Skeletal muscle satellite cell (primary cell): Measurements from ENCODE around the gene NT5C. TPM values are rescaled to one million over a fixed set of nuclear protein-coding genes. Genes with fewer than 3 reads are reported as not detected.
A peak's percentile ranks its signal among the peaks of the same experiment; 100 is the strongest.

Experiments
- H3K27me3 ChIP-seq: 2 replicates; pipeline ENCODE4 v1.7.0; 2013; ENCODE audit warnings: low read length; ENCODE audit not compliant: control insufficient read depth, insufficient read depth
- H3K36me3 ChIP-seq: 2 replicates; pipeline ENCODE4 v1.7.0; 2013; ENCODE audit warnings: mild to moderate bottlenecking, control low read depth, low read length; ENCODE audit not compliant: insufficient read depth
- H3K4me1 ChIP-seq: 2 replicates; pipeline ENCODE4 v1.7.0; 2013; ENCODE audit warnings: low read length; ENCODE audit not compliant: control insufficient read depth, insufficient read depth
- H3K4me2 ChIP-seq: 2 replicates; pipeline ENCODE4 v1.7.0; 2013; ENCODE audit warnings: mild to moderate bottlenecking, low read length
- H3K4me3 ChIP-seq: 2 replicates; pipeline ENCODE4 v1.7.0; 2013; ENCODE audit warnings: low read length
- H3K9ac ChIP-seq: 2 replicates; pipeline ENCODE4 v1.7.0; 2013; ENCODE audit warnings: mild to moderate bottlenecking, low read depth, low read length, moderate library complexity
- H3K9me3 ChIP-seq: replicated peaks from 2 replicates; pipeline ENCODE4 v1.7.0; 2013; ENCODE audit warnings: mild to moderate bottlenecking, control low read depth, low read length
- small RNA-seq: library from RNA; depleted of rRNA; stranded (forward); fragments of <200 nt; gene quantifications from one replicate; pipeline ENCODE3, GENCODE V24; 2012

Gene NT5C

DNA sequence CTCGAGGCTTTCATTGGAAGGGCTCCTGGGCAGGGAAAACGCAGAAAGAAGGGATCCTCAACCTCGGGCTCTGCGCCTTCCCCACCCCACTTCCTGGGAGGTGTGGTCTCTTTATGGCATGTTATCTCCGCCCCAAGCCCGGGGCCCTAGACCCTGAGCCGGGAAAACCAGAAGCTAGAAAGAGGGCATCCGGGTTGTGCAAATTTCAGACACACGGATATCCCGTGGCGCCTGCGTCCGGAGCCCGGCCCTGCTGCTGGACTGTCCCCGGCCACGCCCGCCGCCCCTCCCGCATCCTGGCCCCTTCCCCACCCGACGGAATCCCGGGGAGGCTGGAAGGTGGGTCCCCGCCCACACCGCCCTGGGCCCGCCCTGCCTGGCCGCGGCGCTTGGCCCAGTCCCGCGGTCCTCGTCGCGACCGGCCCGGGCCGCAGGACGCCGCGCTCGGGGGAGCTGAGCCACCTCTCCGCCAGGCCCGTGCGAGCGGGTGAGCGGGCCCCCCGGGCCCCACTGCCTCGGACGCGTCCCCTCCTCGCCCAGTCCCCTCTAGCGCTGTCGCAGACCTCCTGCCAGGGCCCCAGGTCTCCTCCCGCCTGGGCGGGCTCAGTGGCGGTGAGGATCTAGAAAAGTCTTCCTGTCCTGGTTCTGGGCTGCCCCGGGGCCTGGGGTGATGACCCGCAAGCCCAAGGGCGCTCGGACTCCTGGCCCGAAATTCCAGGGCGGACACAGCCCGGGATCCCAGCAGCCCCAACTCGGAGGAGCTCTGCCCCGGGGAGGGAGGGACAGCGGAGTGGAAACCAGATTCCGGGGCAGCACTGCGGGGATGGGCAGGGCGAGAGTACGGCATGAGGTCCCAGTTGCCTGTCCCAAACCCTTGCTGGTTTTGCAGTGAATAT is 43.7 kb downstream of the NT5C start, which contains the start of gene SLC16A5:
Gene SLC16A5 (plus strand): TSS at position 397 of the 896 bp plus-strand sequence. CDS start 5,683 bp downstream, outside the sequence.
- Histone ChIP-seq H3K4me3 (peak within 1 kb of the TSS; percentile 60), H3K4me1 (peaks cover 39% of the 10 kb centered on the region), H3K4me2 (peak within 1 kb of the TSS; percentile 71), H3K9me3 (no peaks in the 10 kb centered on the region), H3K36me3 (no peaks in the 10 kb centered on the region), H3K9ac (peak within 1 kb of the TSS; percentile 60), H3K27me3 (no peaks in the 10 kb centered on the region)

DNA sequence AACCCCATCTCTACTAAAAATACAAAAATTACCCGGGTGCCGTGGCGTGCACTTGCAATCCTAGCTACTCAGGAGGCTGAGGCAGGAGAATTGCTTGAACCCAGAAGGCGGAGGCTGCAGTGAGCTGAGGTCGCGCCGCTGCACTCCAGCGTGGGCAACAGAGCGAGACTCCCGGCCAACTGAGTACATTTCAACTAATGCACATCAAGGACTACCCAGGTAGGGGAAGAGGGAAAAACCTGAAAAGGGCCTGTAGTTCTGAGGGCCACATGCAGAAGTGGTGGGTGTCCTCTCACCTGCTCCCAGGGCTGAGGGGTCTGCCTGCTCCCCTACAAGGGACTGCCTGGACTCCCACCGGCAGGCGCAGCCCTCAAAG is 44.4 kb downstream of the NT5C start:
- Histone ChIP-seq H3K9ac (peak overlapping the region; percentile 60), H3K4me1 (peaks cover 39% of the 10 kb centered on the region), H3K4me2 (peak overlapping the region; percentile 71), H3K36me3 (no peaks in the 10 kb centered on the region), H3K9me3 (no peaks in the 10 kb centered on the region), H3K4me3 (peak overlapping the region; percentile 60), H3K27me3 (no peaks in the 10 kb centered on the region)

DNA sequence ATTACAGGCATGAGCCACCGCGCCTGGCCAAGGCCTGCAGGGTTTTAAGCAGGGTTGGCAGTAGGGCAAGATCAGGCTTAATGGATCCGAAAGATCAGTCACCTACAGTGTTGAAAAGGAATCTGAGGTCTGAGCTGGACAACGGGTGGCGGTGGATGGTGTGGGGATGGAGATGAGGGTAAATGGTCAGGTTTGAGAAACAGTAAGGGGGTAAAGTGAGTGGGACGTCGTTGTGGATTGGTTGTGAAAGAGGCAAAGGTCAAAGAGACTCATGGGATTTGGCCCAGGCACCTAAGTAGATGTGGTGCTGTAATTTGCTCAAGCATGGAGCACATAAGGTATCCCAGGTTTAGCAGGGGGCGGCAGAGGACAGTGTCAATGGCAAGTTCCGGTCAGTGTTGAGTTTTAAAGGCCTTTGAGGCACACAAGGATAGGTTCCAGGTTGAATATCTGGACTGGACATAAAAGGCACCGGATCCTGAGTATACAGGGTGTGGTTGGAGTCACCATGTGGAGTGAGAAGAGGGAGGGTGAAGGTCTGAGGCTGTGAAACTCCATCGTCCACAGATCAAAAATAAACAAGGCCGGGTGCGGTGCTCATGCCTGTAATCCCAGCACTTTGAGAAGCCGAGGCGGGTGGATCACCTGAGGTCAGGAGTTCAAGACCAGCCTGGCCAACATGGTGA is 44.9 kb downstream of the NT5C start:
- Histone ChIP-seq H3K4me3 (no peak overlapping the region), H3K9me3 (no peaks in the 10 kb centered on the region), H3K4me2 (no peak overlapping the region), H3K4me1 (peaks cover 39% of the 10 kb centered on the region), H3K36me3 (no peaks in the 10 kb centered on the region), H3K27me3 (no peaks in the 10 kb centered on the region), H3K9ac (no peak overlapping the region)

DNA sequence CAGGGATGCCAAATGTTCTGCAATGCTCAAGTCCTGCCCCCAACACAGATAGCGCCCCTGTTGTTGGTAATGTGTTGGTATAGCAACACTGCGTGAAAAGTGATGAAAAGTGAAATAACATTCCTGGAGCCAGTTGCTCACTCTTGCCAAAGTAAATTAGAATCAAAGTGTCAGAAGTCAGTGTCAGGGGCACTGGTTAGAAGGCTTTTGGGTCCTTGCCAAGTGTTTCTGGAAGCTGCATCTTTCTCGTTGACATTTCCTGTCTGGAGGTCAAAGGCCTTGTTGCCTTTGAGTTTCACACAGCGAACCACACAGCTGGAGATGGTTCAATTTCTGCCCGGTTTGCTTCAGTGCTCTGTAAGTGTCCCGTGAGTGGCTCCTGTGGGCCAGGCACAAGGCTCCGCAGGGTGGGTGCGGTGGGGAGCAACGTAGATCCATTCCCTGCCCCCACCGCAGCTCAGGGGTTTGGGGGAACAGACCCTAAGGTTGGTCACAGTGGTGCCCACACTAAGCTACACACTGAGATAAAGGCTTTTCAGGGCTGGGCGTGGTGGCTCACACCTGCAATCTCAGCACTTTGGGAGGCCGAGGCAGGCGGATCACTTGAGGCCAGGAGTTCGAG is 47.4 kb downstream of the NT5C start:
- Histone ChIP-seq H3K4me1 (peaks cover 42% of the 10 kb centered on the region), H3K9me3 (no peaks in the 10 kb centered on the region), H3K4me3 (no peak overlapping the region), H3K36me3 (no peaks in the 10 kb centered on the region), H3K27me3 (no peaks in the 10 kb centered on the region), H3K9ac (no peak overlapping the region), H3K4me2 (no peak overlapping the region)

DNA sequence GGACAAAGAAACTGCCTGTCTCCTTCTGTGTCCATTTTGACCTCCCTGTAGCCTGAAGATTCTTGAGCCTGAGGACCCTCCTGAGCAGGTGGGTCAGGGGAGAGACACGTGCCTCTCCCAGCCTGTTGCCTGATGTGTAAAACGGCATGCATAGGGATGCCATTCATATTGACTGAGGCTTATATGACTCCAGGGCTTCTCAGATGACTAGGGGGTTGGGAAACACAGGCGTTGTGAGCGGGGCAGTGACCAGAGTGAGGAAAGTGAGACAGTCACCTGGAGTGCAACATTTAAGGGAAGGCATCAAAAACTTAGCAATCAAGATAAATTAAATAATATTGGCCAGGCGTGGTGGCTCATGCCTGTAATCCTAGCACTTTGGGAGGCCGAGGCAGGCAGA is 48.9 kb downstream of the NT5C start:
- Histone ChIP-seq H3K4me3 (no peak overlapping the region), H3K9ac (no peak overlapping the region), H3K4me2 (no peak overlapping the region), H3K4me1 (peaks cover 42% of the 10 kb centered on the region), H3K27me3 (no peaks in the 10 kb centered on the region), H3K9me3 (no peaks in the 10 kb centered on the region), H3K36me3 (no peaks in the 10 kb centered on the region)

DNA sequence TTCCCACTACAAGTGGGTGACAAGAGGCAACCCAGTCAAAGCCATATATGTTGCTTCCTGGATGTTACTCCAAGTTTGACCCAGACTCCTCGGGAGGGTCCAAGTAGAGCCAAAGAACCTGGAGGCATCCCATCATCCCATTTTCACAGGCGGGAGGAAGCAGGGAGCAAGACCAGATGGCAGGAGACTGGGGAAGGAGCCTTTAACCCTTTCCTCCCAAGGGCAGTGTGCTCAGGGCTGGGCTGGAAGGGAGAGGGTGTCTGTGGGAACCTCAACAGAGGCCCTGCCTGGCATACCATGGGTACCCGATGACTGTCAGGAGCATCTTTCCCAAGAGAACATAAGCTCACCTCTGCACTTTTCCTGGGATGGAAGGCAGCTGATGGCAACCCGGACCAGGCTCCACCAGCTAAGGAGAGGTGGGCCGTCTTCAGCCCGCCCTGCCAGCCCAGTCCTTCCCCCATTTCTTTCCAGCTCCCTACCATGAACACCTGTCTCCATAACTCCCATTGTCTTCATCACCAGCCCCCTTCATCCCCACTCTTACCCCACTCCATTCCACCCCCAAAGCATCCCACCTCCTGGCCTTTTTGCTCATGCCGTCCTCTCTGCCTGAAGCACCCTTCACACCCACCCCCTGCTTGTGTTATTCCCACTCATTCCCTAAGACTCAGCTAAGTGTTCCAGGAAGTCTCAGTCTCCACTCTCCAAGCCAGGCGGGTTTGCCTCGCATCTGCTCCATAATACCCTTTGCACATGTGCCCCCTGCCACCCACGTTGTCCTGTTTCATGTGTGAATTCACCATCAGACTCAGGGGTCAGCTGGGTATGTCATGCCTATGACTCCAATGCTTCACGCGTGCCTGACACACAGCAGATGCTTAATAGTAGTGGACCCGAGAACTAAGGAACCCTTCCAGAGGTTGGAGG is 49.7 kb downstream of the NT5C start:
- Histone ChIP-seq H3K4me1 (peaks cover 39% of the 10 kb centered on the region), H3K36me3 (no peaks in the 10 kb centered on the region), H3K9ac (no peak overlapping the region), H3K27me3 (no peaks in the 10 kb centered on the region), H3K4me3 (no peak overlapping the region), H3K9me3 (no peaks in the 10 kb centered on the region), H3K4me2 (no peak overlapping the region)

Small RNA genes within 50 kb of the gene (small RNA-seq; reads per million reads assigned to genes)
- not detected for gene RF00019
